NK-92 (cell line): ENCODE data around the gene ILDR1.

Experiments
- DNase-seq: peaks from one replicate; lab custom pipeline; 2025; ENCODE audit not compliant: unreplicated experiment; lab: John Stamatoyannopoulos, UW

Gene ILDR1

DNA sequence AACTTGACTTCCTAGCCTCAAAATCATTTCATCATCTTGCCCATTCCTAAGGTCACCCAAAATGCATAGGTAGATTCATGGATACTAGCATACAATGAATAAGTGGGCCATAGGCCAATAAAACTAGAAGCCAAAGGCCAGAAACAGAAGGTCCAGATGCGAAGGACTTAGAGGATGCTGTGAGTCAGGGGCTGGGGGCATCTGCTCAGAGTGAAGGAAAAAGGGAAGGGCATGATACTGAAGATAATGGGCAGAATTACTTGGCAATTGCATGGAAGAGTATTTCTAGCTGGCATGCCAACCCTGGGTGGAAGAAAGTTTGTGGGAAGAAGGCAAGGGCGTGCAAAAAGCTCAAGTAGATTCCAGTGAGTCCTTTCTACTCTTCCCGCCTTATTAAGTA, 27.5 kb downstream of the ILDR1 start:
- DNase-seq: no peak

DNA sequence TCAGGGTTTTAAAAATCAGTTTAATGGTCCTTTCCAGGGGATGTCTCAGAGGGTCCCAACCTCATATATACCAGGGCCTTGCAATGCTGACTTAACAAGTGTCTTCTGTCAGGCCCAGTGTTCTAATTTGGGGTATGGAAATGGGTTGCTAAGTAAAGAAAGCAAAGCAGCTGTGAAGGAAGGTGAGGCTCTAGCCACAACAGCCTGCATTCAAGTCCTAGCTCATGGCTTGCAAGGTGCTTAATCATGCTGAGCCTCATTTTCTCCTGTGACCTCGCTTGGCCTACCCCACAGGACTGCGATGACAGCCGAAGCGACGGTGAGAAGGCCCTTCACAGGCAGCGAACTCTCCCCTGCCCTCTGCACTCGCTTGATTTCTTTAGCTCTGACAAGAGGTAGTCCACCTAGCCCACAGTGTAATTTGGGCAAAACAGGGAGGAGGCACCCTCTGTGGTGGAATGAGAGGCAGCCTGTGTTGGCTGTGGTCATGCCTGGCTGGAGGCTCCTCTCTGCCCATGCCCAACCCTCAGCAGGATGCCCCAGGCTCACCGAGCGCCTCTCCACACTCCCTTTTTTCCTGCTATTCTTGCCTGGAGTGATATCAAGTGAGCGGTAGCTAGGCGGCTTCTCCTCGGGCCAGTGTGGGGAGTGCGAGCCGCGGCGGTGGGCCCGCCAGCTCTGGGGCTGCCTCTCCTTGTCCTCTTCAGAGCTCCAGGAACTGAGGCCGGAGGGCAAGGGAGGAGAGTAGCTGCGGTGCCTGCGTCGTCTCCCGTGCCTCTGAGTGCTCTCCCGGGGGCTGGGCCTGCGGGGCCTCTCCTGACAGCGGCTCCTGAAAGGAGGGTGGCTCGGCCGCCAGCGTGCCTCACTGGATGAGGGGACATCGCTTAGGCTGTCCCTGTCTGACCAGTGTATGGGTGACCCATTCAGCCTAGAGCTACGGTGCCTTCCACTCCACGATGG, 29.2 kb downstream of the ILDR1 start:
- DNase-seq: no peak

DNA sequence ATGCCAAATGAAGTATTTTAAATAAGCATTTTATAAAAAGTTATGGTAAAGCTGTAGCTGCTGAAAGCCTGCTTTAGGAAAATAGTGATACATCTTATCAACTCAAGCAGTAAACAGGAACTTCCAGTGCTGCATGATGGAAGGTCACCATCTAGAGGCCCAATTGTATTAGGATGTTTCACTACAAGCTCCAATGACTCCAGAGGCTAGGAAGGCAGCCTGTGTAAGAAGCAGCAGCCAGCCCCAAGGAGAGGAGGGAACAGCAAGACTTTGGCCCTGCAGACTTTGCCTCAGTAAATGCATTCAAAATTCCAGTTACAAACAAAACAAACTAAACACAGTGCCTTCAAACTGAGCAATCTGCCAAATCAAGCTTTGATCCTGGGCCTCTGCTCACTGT, 32.1 kb downstream of the ILDR1 start:
- DNase-seq: no peak

DNA sequence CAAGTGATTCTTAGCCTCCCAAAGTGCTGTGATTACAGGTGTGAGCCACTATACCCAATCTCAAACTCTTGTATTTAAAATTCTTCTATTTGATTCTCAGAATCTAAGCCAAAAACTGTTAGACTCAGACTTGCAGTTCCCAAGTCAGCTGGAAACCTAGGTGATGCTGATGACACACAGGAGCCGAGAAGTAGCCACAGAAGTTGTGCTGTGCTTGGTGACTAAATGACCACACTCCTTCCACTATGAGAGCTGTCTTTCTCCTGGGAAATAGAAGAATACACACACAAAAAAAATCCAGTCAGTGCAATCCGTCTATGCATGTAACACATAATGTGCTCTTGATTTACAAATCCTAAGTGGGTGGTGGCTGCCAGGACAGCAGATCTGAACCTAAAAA, 33.9 kb downstream of the ILDR1 start:
- no peak for DNase-seq

DNA sequence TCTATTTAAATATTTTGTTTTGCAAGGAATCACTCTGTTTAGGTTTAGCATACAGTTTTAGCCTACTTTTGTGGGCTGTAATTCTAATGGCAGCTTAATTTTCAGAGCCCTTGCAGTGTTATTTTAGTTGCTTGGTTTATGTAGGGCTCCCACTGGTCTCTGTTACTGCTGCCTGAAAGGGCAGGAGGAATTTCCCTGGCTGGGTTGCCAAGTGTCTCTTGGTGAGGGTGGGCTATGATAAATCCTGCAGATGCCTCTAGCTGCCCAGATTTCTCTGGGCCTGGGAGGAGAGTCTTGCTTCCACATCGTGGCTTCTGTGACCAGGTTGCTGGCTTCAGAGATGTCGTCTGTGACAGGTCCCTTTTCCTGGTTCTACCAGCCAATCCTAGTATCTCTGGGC, 36.2 kb downstream of the ILDR1 start:
- DNase-seq: no peak

DNA sequence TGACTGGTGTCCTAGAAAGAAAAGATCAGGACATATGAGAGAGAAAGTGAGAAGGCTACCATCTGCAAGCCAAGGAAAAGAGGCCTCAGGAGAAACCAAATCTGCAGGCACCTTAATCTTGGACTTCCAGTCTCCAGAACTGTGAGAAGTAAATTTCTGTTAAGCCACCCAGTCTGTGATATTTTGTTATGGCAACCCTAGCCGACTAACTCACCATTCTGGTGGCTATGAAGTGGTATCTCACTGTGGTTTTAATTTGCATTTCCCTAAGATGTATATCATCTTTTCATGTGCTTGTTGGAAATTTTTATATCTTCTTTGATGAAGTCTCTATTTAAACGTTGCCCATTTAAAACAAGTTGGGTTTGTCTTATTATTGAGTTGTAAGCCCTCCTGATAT, 40.6 kb downstream of the ILDR1 start:
- no peak for DNase-seq

DNA sequence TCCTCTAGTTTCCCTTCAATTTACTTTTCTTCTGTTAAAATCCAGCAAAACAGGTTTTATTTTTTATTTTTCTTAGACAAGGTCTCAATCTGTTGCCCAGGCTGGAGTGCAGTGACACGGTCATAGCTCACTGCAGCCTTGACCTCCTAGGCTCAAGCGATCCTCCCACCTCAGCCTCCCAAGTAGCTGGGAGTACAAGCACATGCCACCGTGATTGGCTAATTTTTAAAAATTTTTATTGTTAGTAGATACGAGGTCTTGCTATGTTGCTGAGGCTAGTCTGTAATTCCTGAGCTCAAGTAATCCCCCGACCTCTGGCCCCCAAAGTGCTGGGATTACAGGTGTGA, 41.6 kb downstream of the ILDR1 start:
- no peak for DNase-seq

DNA sequence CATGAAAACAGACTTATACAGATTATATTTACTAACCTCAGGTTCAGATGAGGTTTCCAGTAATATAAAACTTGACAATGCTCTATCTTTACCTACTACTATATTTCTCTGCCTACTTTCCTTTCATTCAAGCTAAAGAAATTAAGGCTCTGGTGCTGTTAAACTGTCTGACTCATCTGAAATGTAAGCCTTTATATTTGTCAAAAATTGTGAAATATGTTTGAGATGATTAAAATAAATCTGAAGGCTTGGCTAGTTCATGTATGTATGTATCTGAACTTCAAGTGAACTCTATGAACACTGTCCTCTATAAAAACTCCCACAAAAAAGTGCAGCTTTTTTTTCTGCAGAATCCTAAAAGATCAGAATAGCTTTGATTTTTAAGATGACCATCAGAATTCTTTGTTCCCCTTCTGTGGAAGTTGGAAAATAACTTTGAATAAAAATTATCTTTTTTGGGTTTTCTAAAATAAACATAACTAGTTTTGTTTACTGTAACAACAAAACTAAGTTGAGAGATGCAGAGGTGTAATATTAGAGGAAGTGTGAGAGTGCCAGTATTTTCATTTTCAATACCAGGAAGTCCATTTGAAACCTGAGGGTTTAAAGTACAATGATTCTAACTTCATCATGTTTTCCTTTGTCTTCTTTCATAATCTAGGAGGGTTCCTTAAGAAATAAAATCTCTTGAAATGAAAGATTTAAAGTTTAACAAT, 42.2 kb downstream of the ILDR1 start:
- DNase-seq: no peak

DNA sequence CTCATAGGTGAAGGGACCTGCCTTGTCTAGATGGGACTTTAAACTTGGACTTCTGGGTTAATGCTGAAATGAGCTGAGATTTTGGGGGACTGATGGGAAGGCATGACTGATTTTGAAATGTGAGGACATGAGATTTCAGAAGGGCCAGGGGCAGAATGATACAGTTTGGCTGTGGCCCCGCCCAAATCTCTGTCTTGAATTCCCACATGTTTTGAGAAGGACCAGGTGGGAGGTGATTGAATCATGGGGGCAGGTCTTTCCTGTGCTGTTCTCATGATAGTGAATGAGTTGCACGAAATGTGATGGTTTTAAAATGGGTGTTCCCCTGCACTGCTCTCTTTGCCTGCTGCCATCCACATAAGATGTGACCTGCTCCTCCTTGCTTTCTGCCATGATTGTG, 42.8 kb downstream of the ILDR1 start:
- DNase-seq: no peak

DNA sequence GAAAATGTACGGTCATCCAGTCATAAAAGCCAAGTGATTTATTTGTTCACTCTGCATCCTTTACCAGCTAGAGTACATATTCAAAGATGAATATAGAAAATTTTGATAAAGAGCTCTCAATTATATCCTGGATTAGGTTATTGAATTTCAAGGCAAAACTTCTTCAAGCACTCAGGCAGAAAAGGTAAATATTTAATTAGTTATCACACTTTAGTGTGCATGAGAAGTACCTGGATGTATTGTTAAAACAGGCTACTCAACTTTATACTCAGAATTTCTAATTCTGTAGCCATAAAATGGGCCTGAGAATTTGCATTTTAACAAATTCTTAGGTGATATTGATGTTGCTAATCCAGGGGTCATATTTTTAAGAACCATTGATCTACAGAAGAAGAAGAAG, 45.3 kb downstream of the ILDR1 start:
- no peak for DNase-seq

DNA sequence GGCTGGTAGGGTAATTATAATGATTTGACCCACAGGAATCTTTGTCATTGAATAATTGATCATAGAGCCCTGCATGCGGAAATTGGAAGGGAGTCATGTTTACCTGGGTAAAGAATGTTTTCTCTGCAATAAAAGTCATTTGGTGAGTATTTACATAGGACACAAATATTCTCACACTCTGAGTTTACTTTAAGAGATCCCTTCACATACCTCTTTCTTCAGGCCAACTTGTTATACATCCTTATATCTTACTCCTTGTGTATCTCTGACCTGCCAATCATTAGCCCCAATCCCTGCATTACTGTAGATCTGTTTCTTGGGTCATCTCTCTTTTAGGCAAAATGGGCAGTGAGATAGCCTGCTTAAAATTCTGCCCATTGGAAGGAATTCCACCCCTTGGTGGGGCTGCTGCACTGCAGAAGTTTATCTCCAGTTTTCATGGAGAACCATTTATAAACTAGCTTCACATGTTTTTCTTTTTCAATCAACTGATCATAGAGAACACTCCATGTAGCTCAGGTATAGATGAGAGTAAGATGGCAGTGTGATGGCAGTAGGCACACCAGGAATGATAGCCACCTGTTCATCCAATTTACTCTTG, 46.2 kb downstream of the ILDR1 start:
- DNase-seq: no peak

DNA sequence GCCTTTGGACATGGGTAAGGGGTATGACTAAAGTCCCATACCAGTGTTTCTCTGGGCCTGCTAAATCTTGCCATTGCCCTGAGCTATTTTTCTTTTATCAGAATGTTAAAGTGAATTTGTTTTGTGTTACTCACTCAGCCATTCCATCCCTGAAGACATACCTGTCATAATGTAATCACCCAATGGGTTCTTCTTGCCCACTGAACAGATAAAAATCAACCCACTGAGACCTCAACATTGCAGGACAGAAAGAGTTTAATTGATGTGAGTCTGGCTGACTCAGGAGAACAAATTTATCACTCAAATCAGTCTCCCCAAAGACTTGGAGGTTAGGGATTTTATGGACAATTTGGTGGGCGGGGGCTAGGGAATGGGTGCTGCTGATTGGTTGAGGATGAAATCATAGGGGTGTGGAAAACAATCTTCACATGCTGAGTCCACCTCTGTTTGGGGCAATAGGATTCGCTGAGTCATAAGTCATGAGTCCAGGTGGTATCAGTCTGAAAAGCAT, 47.4 kb downstream of the ILDR1 start:
- no peak for DNase-seq

DNA sequence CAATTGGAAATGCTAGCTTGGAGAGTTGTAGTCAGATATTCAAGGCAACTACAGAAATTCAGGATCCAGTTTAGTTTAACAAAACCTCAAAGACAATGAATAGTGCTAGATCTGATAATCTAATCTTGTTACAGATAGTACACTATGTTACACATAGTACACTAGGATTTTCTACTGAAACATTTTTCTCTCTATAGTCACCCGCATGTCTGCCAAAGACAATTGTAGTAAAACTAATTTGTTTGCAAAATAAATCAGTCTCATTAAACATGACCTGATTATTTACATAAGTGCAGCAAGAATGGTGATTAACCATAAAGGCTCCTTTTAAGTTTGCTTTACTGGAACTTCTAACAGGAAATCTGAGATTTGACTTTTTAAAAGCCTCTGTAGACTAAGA, 52.0 kb downstream of the ILDR1 start:
- no peak for DNase-seq

DNA sequence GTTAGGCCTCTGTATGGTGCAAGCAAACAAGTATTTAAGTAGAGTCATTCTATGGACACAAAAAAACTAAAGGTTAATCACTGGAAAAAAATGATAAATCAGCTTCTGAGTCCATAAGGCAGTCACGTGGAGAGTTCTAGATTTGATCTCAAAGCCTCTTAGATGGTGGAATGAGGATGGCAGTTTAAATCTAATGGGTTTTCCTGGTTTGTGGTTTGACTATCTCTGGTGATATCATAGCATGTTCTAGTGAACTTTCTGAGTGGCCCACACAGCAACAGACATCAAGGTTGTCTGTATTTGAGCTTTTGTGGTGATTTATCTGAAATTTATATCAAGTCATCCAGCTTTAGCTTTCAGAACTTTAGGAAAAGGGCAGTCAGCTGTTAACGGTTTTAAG, 52.4 kb downstream of the ILDR1 start:
- DNase-seq: no peak

DNA sequence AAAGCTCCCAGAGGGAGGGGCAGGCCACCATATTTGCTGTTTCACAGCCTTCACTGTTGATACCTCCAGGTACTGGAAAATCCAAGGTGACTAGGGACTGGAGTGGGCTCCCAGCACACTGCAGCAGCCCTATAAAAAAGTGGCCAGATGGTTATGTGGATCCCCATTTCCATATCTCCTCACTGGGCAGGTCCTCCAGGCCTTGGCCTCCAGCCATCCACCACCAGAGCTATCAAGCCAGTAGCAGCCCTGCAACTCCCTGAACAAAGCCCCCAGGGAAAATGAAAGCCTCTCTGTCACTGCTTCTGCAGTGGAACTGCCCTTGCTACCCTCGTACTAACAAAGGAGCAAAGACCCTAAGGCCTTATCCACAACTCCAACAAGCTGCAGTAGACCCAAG, 58.4 kb downstream of the ILDR1 start:
- DNase-seq: no peak

DNA sequence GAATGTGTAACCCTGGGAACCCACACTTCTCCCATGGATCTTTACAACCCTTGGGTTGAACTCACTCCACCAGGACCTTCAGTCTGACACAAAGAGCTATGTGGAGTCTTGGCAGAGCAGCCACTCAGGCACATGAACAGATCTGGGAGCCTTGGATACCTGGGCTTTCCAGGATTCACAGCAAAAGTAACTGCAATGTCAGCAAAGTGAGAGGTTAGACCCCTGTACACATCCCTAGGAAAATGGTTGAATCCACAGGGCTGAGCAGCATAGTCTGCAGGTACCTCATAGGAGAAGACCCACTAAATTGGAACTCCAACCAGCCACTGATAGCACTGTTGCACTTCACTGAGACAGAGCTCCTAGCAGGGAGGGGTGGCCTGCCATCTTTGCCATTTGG, 59.6 kb downstream of the ILDR1 start:
- no peak for DNase-seq

DNA sequence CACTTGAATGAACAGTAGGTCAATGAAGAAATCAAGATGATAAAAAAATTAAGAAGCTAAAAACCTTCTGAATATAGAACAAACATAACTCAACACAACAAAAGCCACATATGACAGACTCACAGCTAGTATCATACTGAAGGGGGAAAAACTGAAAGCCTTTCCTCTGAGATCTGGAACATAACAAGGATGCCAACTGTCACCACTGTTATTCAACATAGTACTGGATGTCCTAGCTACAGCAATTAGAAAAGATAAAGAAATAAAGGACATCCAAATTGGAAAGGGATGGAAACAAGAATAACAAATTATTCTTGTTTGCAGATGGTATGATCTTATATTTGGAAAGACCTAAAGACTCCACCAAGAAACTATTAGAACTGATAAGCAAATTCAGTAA, 60.8 kb downstream of the ILDR1 start:
- no peak for DNase-seq

DNA sequence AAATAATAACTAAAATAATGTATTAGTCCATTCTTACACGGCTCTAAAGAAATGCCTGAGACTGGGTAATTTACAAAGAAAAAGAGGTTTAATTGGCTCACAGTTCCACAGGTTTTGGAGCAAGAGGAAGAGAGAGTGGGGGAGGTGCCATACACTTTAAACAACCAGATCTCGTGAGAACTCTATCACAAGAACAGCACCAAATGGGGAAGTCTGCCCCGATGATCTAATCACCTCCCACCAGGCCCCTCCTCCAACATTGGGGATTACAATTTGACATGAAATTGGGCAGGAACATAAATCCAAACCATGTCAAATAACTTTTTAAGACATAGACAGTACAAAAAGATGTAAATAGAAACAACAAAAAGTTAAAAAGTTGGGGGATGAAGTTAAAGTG, 63.2 kb downstream of the ILDR1 start:
- no peak for DNase-seq

DNA sequence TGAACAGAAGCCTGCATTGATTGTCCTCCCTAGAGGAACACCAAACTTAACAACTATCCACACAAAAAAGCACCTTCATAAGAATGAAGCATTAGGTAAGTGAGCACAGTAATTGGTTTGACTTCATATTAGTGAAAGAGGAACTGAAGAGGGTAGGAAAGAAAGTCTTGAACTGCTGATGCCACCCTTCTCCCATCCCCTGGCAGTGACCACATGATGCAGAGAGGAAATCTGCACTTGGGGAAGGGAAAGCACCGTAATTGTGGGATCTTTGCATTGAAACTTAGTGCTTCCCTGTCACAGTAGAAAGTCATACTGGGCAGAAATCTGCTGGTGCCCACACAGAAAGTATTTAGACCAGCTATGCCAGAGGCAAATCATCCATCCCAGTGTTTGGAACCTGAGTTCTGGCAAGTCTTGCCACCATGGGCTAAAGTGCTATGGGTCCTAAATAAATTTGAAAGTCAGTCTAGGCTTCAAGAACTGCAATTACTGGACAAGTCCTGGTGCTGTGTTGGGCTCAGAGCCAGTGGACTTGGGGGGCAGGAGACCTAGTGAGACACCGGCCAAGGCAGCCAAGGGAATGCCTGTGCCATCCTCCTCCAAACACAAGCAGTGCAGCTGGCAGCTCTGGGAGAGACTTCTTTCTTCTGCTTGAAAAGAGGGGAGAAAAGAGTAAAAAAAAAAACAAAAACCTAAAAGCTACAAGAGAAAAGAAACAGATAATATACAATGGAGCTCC, 64.2 kb downstream of the ILDR1 start:
- no peak for DNase-seq

DNA sequence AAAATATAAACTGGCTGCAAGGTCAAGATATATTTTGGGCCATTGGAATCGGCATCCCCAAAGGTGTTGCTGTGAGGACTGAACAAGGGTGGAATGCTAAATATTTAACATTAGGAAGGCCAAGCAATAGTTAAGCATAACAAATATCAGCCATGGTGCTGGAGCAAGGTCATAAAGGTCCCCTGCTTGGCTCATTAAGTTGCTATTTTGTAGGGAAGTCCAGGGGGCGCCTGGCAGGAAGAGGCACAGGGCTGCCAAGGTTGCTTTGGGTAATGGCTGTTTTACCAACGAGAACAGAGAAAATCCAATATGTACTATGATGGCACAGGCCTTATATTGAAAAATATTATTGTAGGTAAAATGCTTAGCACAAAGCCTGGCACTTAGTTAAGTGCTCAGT, 65.7 kb downstream of the ILDR1 start:
- DNase-seq: no peak

DNA sequence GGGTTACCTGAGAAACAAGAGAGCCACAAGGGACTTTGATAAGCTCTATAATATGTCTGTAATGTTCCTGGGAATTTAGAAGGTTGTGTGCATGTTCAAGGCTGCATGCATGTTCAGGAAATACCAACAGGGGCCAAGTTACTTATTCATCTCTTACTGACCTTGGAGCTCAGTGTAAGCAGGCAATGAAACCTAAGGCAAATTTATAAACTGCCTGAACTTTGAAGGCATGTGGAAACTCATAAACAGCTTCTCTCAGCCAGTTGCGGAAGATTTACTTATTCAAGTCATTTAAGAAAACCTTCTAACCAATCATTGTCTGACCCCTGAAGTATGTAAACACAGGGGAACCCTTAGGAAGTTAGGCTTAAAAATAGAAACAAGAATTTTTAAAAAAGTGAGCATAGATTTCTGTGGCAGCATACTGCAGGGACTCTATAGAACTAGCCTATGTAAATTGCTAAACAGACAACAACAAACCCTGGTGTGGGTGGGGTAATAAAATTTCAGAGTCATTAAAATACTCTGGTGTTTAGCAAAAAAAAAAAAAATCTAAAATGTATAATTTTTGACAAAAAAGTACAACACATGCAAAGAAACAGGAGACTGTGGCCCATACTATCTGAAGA, 70.6 kb downstream of the ILDR1 start:
- no peak for DNase-seq
